ENCODE measurements around the gene ANKRD55.

The ANKRD55 gene

DNA sequence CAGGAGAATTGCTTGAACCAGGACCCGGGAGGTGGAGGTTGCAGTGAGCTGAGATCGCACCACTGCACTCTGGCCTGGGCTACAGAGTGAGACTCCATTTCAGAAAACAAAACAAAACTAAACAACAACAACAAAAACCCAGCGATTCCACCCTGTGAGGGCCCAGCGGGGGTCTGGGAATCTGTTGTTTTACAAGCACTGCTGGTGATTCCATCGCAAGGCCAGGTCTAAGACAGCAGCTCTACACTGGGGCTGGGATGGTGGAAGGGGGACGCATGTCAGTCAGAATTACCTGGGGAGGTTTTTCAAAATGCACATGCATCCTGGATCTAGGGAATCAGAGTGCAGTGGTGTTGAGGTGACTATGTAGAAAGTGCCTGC is 90.9 kb downstream of the ANKRD55 start:
- DNase-seq (ENCODE audit: low read depth), result no peak
- TF ChIP-seq, protein P1, sequence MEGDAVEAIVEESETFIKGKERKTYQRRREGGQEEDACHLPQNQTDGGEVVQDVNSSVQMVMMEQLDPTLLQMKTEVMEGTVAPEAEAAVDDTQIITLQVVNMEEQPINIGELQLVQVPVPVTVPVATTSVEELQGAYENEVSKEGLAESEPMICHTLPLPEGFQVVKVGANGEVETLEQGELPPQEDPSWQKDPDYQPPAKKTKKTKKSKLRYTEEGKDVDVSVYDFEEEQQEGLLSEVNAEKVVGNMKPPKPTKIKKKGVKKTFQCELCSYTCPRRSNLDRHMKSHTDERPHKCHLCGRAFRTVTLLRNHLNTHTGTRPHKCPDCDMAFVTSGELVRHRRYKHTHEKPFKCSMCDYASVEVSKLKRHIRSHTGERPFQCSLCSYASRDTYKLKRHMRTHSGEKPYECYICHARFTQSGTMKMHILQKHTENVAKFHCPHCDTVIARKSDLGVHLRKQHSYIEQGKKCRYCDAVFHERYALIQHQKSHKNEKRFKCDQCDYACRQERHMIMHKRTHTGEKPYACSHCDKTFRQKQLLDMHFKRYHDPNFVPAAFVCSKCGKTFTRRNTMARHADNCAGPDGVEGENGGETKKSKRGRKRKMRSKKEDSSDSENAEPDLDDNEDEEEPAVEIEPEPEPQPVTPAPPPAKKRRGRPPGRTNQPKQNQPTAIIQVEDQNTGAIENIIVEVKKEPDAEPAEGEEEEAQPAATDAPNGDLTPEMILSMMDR (IDR thresholded peaks at IDR 0.05; ENCODE audit: control insufficient read depth, insufficient read depth, low read depth, low read length, missing control alignments), result no peak
- H3K4me3 ChIP-seq (ENCODE audit: control insufficient read depth, low read depth, low read length), result no peak overlapping the region

DNA sequence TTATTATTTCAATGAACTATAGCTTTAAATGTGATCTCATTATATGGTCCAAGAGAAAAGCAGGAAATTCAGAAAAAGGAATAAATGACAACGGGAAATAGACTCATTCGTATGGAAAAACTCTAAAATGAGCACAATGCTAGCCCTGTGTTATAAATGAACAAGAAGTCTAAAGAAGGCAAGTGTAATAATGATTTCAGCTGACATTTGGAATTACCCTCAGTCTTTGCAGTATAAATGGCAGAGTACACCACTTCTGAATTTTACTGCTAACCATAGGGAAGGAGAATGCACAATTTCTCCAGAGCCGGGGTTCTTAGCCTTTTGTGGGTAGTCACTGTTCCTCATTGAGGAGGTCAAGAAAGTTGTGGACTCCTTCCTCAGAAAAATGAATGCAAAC is 93.1 kb downstream of the ANKRD55 start:
- TF ChIP-seq, protein P1 (IDR thresholded peaks at IDR 0.05; ENCODE audit: control insufficient read depth, insufficient read depth, low read depth, low read length, missing control alignments), result no peak
- no peak overlapping the region for H3K4me3 ChIP-seq (ENCODE audit: control insufficient read depth, low read depth, low read length)
- no peak for DNase-seq (ENCODE audit: low read depth)

DNA sequence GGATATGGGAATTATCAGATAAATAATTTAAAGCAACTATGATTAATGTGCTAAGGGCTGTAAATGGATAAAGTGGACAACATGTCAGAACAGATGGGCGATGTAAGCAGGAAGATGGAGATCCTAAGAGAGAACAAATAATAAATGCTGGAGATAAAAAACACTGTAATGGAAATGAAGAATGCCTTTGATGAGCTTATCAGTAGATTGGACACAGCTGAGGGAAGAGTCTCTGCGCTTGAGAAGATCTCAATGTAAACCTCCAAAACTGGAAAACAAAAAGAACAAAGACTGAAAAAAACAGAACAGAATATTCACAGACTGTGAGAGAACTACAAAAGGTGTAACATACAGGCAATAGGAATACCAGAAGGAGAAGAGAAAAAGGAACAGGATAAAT is 102.5 kb downstream of the ANKRD55 start:
- TF ChIP-seq, protein P1 (IDR thresholded peaks at IDR 0.05; ENCODE audit: control insufficient read depth, insufficient read depth, low read depth, low read length, missing control alignments), result no peak
- no peak for DNase-seq (ENCODE audit: low read depth)
- H3K4me3 ChIP-seq (ENCODE audit: control insufficient read depth, low read depth, low read length), result no peak overlapping the region

GRCh38 chr5:56129288-56129687 is 103.8 kb downstream of the ANKRD55 start:
- no peak for DNase-seq (ENCODE audit: low read depth)
- TF ChIP-seq, protein P1 (IDR thresholded peaks at IDR 0.05; ENCODE audit: control insufficient read depth, insufficient read depth, low read depth, low read length, missing control alignments), result no peak
- H3K4me3 ChIP-seq (ENCODE audit: control insufficient read depth, low read depth, low read length), result no peak overlapping the region

DNA sequence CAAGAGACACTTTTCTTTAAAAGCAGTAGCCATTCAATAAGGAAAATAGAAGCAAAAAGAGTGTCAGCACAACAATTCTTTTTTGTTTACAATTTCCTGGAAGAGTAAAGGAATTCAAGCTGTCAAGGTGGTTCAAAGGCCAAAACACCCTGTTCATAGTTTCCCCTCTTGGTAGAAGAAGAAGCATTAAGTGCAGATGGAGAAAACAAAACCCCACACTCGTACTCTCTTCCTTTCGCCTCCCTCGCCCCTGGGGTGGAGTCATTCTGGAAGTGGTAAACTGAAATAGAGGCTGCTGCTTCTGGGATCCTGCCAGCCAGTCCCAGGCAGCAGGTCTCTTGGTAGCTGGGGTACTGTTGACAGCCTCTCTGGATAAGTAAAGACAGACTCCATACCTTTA is 105.0 kb downstream of the ANKRD55 start:
- TF ChIP-seq, protein P1 (IDR thresholded peaks at IDR 0.05; ENCODE audit: control insufficient read depth, insufficient read depth, low read depth, low read length, missing control alignments), result no peak
- DNase-seq (ENCODE audit: low read depth), result no peak
- no peak overlapping the region for H3K4me3 ChIP-seq (ENCODE audit: control insufficient read depth, low read depth, low read length)

- no peak overlapping the region for H3K4me3 ChIP-seq (ENCODE audit: control insufficient read depth, low read depth, low read length)
- TF ChIP-seq, protein P1 (IDR thresholded peaks at IDR 0.05; ENCODE audit: control insufficient read depth, insufficient read depth, low read depth, low read length, missing control alignments), result no peak
- no peak for DNase-seq (ENCODE audit: low read depth)
These were observed 106.5 kb downstream of the ANKRD55 start for GRCh38 chr5:56126487-56127179.
